Prostate gland (tissue), 2 donors: ENCODE results near the gene SYNPO.

ENCODE experiments used
- CTCF ChIP-seq, 4 experiments: fragments of 200-600 bp in 2 of 4; fragments of 450-650 bp in 2 of 4; sonication (generic) in 2 of 4; IDR thresholded peaks; 1 replicate in 3 of 4; 2 replicates in 1 of 4; pipeline ENCODE4 v1.5.1; 2016 to 2019; ENCODE audit warnings: antibody characterized with exemption in 4 of 4, mild to moderate bottlenecking in 2 of 4, moderate library complexity in 2 of 4
- POLR2A ChIP-seq: fragments of 450-650 bp; IDR thresholded peaks from one replicate; pipeline ENCODE4 v1.6.1; 2016; ENCODE audit warnings: antibody characterized with exemption, mild to moderate bottlenecking

GRCh38 chr5:150593593-150593992, 46.9 kb upstream of the SYNPO start:
- TF ChIP-seq CTCF (IDR thresholded peaks at IDR 0.05) (no peak), POLR2A (no peak)
